ENCODE data around the gene NPTX1. TPM values are rescaled to one million over a fixed set of nuclear protein-coding genes. Genes with fewer than 3 reads are reported as not detected.

The NPTX1 gene
- total RNA-seq, 3 donors from 2014 or later (not counting 1 experiment from before 2014, with no cell fraction given): 1.0 to 2.2 (median 2.2) TPM

DNA sequence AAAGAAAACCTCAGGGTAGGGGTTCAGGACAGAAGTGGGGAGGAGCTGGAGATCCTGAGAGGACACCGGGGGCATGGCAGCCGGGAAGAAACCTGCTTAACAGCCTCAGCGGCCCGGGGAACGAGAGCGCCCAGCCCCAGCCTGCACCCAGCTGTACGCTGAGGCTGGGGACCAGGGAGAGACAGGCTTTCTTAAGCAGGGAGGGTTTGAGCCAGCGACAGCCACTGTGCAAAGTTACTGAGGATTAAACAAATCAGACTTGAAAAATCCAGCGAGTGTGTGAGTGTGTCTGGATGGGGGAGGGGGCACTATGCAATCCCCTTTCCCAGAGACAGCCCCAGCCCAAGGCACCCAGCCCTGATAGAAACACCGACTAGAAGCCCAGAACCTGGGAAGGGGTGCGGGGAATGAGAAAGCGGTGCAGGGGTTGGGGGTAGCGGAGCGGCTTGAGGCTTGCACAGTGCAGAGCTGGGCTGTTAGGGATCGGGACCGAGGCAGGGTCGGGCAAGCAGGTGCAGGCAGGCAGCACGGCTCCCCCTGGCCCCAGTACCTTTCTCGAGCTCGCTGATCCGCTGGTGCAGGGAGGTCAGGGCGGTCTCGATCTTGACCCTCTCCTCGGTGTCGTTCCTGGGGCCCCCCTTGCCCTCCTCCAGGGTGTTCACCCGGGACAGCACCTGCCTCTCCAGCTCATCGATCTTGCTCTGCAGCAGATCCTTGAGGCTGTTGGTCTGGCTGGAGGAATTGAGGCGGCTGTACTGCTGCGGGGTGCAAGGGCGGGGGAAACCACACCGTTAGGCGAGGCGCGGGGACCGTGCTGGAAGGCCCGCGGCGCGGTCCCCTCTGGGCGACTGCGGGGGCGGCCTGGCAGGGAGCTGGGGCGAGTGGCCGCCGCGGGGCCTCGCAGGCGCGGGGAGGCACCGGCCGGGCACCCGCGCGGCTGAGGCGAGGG lies 1.2 kb downstream of the NPTX1 start:
- Mint-ChIP-seq H3K4me3 (peak overlapping the region; percentile 85), H3K4me1 (peaks cover 30 to 56% of the 10 kb centered on the region in 2 donors), H3K9me3 (no peaks in the 10 kb centered on the region), H3K27ac (peak overlapping the region; percentile 46 to 82), H3K36me3 (no peaks in the 10 kb centered on the region), H3K27me3 (ENCODE audit: low read depth in 2 of 2) (peaks cover 14 to 34% of the 10 kb centered on the region in 2 donors)
- DNase-seq (peak in 1 of 2 donors; percentile 38), ATAC-seq (no peak)
- no peak overlapping the region for H3K27ac ChIP-seq (ENCODE audit: low read length)
- H3K27me3 ChIP-seq (ENCODE audit: control insufficient read depth, insufficient read depth, low read length): peaks cover 50% of the 10 kb centered on the region
- 5% methylated on average over 55 of the region's 55 CpGs for WGBS (ENCODE audit: insufficient coverage)
- TF ChIP-seq, protein P1, sequence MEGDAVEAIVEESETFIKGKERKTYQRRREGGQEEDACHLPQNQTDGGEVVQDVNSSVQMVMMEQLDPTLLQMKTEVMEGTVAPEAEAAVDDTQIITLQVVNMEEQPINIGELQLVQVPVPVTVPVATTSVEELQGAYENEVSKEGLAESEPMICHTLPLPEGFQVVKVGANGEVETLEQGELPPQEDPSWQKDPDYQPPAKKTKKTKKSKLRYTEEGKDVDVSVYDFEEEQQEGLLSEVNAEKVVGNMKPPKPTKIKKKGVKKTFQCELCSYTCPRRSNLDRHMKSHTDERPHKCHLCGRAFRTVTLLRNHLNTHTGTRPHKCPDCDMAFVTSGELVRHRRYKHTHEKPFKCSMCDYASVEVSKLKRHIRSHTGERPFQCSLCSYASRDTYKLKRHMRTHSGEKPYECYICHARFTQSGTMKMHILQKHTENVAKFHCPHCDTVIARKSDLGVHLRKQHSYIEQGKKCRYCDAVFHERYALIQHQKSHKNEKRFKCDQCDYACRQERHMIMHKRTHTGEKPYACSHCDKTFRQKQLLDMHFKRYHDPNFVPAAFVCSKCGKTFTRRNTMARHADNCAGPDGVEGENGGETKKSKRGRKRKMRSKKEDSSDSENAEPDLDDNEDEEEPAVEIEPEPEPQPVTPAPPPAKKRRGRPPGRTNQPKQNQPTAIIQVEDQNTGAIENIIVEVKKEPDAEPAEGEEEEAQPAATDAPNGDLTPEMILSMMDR (IDR thresholded peaks at IDR 0.05): no peak
- no peak overlapping the region for H3K4me3 ChIP-seq (ENCODE audit: low read length)
- H3K36me3 ChIP-seq (ENCODE audit: control insufficient read depth, insufficient read depth, low read length): no peaks in the 10 kb centered on the region
- H3K4me1 ChIP-seq (ENCODE audit: control insufficient read depth, insufficient read depth, low read length): peaks cover 69% of the 10 kb centered on the region
- intact Hi-C loops (cut with micrococcal nuclease): no loop called here
- H3K9me3 ChIP-seq (ENCODE audit: control insufficient read depth, insufficient read depth, low read length): peaks cover 3% of the 10 kb centered on the region

DNA sequence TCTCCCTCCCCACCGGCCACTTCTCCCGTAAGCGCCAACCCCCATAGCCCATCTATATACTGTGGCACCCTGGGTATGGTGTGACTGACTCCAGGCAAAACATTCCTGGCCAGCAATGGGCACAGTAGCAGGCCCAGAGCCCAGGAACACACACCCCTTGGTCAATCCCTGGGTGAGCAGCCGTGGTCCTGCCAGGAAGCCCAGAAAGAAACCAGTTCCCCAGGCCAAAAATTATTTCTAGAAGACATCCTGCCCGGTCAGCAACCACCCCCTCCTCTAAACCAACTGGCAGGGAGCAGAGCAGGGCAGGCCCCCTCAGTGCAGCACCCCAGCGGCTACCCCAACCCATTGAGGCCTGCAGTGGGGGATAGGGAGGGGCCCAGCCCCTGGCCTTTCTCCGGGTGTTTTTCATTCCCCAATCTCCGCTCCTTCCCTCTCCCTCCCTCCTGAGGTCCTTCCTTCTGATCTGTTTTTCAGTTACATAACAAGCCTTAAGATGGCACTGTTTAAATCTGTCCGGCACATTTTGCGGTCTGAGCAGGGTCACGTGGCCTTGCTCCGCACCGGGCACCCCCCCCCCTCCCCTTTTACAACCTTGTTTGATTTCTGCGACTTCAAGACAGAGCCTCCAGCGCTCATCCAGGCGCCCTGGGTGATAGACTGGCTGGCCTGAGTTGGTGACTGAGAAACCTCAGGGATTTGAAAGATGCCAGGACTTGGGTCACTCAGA lies 2.0 kb downstream of the NPTX1 start:
- Histone ChIP-seq H3K4me3 (ENCODE audit: low read length) (no peak overlapping the region), H3K9me3 (ENCODE audit: control insufficient read depth, insufficient read depth, low read length) (peaks cover 3% of the 10 kb centered on the region), H3K27ac (ENCODE audit: low read length) (no peak overlapping the region), H3K4me1 (ENCODE audit: control insufficient read depth, insufficient read depth, low read length) (peaks cover 69% of the 10 kb centered on the region), H3K36me3 (ENCODE audit: control insufficient read depth, insufficient read depth, low read length) (no peaks in the 10 kb centered on the region), H3K27me3 (ENCODE audit: control insufficient read depth, insufficient read depth, low read length) (peaks cover 44% of the 10 kb centered on the region)
- no peaks in the 10 kb centered on the region for H3K36me3 Mint-ChIP-seq
- H3K27me3 Mint-ChIP-seq (ENCODE audit: low read depth in 2 of 2): peaks cover 6 to 27% of the 10 kb centered on the region in 2 donors
- H3K27ac Mint-ChIP-seq: peak overlapping the region; percentile 46 to 82
- intact Hi-C loops (cut with micrococcal nuclease): no loop called here
- H3K9me3 Mint-ChIP-seq: no peaks in the 10 kb centered on the region
- no peak for ATAC-seq
- WGBS (ENCODE audit: insufficient coverage): 25% methylated on average over 16 of the region's 16 CpGs
- peak overlapping the region; percentile 85 for H3K4me3 Mint-ChIP-seq
- DNase-seq: peak in 1 of 2 donors; percentile 55
- peaks cover 30 to 57% of the 10 kb centered on the region in 2 donors for H3K4me1 Mint-ChIP-seq
- TF ChIP-seq, protein P1 (IDR thresholded peaks at IDR 0.05): no peak

DNA sequence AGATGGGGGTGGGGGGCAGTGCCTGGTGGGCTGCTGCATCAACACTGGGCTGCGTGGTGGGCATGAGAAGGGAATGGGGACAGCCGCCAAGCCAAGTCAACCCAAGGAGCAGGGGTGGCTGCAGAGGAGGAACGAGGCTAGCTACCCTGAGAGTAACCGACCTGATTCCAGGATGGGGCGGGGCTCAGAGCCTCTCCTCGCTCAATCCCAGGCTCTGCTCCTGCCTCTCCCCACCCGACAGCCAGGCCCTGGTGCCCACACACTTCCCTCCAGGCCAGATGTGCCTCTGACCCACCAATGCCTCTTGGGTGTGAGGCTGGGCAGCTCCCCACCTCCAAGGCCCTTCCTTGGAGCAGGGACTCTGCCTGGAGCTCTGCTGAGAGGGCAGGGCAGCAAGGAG lies 2.7 kb downstream of the NPTX1 start:
- Mint-ChIP-seq H3K4me3 (no peak overlapping the region), H3K4me1 (peaks cover 30 to 56% of the 10 kb centered on the region in 2 donors), H3K27me3 (ENCODE audit: low read depth in 2 of 2) (peaks cover 6 to 26% of the 10 kb centered on the region in 2 donors), H3K36me3 (no peaks in the 10 kb centered on the region), H3K27ac (peak overlapping the region in 1 of 2 donors; percentile 58), H3K9me3 (no peaks in the 10 kb centered on the region)
- ATAC-seq: no peak
- no peak for DNase-seq
- TF ChIP-seq, protein P1 (IDR thresholded peaks at IDR 0.05): no peak
- H3K9me3 ChIP-seq (ENCODE audit: control insufficient read depth, insufficient read depth, low read length): peaks cover 3% of the 10 kb centered on the region
- H3K27ac ChIP-seq (ENCODE audit: low read length): no peak overlapping the region
- peaks cover 64% of the 10 kb centered on the region for H3K4me1 ChIP-seq (ENCODE audit: control insufficient read depth, insufficient read depth, low read length)
- intact Hi-C loops (cut with micrococcal nuclease): loop anchor here (2.0 kb wide), 1 partner anchor 19 kb away; no protein-coding TSS in a partner anchor
- H3K36me3 ChIP-seq (ENCODE audit: control insufficient read depth, insufficient read depth, low read length): no peaks in the 10 kb centered on the region
- no peak overlapping the region for H3K4me3 ChIP-seq (ENCODE audit: low read length)
- peaks cover 40% of the 10 kb centered on the region for H3K27me3 ChIP-seq (ENCODE audit: control insufficient read depth, insufficient read depth, low read length)
- 69% methylated on average over 7 of the region's 7 CpGs for WGBS (ENCODE audit: insufficient coverage)
